ENCODE measurements around the gene ACOX3.
A peak's percentile ranks its signal among the peaks of the same experiment; 100 is the strongest.
"Not testable (repeated sequence)": the region's sequence is repeated elsewhere in the genome, so short reads cannot be mapped to it uniquely, and the experiment has no call there.

The ACOX3 gene

DNA sequence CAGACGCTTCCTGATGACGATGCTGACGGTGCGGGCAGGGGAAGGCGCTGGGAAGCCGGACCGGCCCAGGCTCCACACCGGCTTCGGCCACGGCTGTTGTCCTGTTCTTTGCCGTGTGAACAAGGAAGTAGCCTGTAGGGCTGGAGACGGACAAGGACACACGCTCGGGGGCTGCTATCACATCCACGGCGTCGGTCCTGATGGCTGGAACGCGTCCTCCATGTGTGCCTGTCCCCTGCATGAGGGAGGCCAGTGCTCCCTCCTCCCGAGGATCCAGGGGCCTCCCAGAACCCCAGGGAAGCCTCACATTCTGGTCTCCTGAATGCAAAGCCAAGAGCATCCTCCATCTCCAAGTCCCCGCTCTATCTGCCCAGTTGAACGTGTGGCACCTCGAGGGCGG is 53.8 kb downstream of the ACOX3 start:
- DNase-seq (ENCODE audit: low read depth): no peak

DNA sequence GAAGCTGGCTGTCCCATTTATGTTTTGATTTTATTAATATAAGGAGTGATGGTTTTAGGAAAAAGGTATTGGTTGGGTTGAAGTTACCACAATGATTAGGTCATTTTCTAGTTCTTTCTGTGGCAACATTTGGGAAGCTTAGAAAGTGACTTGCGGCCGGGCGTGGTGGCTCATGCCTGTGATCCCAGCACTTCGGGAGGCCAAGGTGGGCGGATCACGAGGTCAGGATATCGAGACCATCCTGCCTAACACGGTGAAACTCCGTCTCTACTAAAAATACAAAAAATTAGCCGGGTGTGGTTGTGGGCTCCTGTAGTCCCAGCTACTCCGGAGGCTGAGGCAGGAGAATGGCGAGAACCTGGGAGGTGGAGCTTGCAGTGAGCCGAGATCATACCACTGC is 54.4 kb downstream of the ACOX3 start:
- DNase-seq (ENCODE audit: low read depth): not testable (repeated sequence)

DNA sequence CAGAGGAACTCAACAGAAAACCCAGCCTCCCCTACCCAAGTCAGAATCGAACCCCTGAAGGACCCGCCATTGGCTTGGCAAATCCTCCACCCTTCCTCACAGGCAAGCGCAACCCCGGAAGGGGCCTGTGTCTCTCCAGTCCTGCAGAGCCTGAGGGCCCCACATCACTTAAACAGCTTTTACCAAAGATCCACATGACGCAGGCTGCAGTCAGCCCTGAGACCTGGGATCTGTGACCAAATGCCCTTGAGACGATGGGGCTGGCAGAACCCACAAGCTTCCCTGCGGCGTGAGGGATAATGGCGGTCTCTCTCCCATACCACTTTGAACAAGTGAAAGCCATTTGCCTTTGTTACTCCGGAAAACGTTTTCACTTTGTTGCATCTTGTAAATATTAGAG is 54.9 kb downstream of the ACOX3 start:
- DNase-seq (ENCODE audit: low read depth): no peak

DNA sequence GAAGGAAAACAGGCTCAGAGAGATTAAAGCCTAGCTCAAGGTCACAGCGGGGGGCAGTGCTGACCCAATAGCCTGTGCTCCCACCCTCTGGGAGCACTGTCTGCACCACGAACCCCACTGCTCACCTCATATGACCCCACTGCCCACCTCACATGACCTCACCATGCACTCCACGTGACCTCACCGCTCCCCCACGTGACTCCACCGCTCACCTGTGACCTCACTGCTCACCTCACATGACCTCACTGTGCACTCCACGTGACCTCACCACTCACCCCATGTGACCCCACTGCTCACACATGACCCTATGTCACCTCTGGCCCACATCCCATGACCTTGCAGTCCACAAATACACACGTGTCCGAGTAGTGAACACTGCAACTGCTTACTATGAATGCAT is 55.4 kb downstream of the ACOX3 start:
- DNase-seq (ENCODE audit: low read depth): no peak

DNA sequence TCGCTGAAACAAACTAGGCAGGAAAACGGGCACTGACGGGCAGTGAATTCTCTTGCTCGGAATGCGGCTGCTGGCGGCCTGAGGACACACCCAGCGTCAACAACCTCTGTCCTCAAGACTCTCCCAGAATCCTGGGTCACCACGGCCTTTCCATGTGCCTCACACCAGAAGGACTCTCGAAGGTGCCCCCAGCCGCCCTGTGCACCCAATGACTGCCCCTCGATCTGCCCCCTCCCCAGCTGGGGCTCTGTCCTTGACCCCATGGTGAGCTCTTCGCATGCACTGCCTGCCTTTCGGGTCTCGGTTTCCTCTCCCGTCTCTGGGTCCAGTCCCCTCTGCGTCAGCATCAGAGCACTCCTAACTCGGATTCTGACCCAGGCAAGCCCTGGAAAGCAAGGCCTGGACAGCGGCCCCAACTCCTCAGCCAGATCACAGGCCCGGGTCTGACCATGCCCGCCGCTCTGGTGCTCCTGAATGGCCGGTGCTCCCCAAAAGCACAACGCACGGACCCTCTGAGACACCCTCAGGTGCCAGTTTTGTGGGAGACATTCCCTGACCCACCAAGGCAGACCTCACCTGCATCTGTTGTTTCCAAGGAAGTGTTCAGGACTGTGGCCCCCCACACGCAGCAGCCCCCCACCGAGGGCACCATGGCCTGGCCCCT is 56.0 kb downstream of the ACOX3 start:
- DNase-seq (ENCODE audit: low read depth): no peak

DNA sequence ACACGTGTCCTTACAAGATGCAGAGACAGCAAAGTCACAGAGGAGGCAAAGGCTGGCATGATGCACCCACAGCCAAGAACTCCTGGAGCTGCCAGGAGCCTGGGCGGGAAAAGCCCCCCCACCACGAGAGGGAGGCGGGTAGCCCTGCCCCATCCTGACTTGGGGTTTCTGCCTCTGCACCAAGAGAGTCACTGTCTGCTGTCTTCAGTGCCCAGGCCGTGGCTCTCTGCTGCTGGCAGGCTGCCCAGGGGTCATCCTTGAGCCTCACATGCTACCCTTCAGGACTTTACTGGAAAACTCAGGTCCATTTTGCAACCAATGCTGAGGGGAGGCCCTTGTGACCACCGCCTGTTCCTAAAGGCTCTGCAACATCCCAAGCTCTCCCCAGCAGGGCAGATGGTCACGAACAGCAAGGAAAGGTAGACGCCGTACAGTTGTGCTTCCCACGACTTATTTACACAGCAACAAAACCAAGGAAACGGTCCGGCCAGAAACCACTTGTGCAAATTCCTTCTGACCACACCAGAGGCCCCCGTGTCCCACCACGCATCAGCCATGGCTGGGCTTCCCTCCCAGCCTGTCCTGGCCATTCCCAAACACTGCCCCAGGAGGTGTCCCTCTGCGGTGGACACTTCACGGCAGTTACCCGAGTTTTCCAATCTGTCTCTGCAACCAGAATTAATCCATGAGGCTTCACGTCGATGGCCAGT is 56.9 kb downstream of the ACOX3 start:
- peak; percentile 39 for DNase-seq (ENCODE audit: low read depth)

DNA sequence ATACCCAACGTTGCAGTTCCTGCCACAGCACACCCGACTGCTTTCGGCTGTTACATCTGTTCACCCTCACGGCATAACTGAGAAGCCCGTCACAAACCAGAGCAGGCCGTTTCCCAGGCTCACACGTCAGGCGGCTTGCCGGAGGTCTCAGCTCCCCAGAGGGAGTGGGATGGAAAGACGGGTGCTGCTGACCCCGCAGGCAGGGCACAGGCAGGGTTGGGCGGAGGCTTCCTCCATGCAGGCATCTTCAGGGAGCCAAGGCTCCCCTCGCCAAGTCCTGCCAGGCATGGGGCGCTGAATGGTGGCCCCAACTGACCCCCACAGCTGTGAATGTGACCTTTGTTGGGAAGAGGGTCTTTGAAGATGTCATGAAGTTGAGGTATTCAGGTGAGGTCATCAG is 57.5 kb downstream of the ACOX3 start:
- DNase-seq (ENCODE audit: low read depth): no peak

DNA sequence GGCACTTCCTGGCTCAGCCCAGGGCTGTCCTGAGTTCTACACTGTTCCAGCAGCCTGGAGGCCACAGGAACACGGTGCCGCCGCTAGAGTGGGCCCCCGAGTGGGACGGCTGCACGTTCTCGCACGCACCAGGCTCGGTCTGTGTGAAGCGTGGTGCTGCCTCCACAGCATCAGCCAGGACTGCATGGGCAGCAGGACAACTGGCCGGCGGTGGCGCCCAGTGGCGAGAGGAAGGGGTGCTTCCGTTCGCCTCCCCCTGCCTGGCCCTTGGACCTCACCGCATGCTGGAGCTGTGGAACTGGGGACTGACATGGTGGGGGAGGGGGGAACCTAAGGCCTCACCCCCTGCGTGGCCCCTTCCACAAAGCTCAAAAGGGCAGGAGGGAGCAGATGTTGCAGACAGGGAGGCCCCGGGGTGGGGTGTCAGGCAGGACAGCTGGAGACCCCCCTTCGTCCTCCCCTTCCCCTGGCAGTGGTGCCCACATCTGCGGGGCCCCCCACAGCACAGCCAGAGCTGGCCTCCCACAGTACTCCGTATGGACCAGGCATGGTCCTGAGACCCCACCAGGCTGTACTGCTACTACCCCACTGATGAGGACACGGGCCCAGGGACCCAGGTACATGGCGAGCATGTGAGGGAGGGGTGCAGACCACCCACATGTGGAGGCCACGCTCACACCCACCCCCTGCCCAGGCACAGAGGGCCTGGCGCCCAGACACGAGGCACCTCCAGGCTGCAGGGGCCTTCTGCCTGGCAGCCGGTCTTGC is 58.5 kb downstream of the ACOX3 start:
- no peak for DNase-seq (ENCODE audit: low read depth)

DNA sequence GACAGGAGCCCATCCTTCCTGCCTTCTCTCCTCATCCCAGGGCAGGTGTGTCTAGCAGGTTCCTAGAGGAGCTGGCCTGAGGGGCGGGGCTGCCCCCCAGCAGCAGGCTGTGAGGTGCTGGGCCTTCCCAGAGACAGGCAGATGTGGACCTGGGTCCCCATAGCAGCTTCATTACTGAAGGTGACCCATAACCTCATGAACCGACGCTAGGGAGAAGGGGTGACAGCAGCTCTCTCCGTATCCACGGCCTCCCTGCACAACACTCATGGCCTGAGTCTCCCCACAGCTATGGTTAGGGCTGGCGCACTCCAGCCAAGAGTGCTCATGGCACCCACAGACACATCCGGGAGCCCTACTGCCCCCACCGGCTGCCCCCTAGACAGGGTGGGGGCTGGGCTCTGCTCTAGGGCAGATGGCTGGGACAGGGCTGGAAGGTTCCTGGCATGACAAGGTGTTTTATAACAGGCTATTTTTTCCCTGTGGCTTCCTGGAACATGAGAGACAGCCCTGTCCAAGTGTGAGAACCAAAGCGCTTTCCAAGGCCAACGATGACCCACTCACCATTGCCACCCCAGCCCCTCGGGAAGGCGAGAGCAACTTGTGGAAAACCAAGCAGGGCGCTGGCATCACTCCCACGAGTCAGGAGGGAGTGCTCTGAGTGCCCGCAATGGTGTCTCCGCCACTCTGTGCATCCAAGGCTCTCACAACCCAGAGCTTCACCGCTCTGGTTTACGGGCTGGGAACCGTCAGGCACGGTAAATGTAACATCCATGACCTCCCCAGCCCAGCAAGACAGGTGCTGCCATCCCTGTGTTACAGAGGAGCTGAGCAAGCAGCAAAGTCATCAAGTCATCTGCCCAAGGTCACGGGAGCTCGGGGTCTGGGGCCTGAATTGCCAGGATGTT is 59.8 kb downstream of the ACOX3 start:
- DNase-seq (ENCODE audit: low read depth): no peak

DNA sequence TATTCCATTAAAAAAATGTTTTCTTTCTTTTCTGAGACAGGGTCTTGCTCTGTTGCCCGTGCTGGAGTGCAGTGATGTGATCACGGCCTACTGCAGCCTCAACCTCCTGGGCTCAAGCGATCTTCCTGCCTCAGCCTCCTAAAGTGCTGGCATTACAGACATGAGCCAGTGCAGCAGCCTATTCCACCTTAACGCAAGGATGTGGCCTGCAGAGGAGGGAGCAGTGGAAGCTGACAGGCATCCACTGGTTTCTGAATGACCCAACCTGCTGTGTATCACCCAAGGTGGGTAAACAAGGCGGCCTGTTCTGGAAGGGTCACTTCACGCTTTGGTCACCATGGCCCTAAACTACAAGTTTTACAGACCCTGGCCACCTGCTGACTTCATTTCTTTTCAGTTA is 60.8 kb downstream of the ACOX3 start:
- DNase-seq (ENCODE audit: low read depth): no peak

DNA sequence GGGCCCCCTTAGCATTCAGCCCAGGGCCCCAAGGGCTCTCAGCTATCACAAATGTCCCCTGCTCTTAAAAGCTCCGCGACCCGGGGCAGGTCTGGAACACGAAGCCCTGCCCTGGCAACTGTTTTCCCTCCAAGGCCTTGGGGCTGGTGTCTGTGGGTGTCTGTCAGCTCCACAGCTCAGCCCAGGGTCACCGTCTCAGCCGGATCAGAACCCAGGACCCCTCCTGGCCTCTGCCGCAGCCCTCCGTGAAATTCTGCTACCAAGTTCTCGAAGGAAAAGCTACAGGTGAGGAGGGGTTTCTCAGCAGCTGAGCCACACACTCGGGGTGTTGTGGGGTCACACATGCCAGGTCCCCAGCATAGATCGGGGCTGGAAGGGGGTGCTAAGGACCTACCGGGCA is 61.2 kb downstream of the ACOX3 start:
- DNase-seq (ENCODE audit: low read depth): no peak

DNA sequence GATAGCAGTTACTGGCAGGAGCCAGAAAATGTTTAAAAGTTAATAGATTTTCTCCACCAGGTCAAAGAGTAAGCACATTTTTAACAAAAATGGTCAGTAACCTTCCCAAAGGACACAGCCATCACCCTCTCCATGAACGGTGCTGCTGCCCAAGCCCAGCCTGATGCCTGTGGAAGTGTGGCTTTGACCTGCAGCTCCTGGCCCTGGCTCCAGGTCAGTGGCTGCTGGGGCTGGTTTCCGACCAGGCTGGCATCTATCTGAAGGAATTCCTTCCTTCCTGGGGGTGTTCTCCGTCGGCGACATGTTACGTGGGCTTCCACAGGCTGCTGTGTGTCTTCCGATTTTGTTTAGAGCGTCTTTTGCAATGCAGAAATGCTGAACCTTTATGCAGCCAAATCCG is 61.7 kb downstream of the ACOX3 start:
- no peak for DNase-seq (ENCODE audit: low read depth)

DNA sequence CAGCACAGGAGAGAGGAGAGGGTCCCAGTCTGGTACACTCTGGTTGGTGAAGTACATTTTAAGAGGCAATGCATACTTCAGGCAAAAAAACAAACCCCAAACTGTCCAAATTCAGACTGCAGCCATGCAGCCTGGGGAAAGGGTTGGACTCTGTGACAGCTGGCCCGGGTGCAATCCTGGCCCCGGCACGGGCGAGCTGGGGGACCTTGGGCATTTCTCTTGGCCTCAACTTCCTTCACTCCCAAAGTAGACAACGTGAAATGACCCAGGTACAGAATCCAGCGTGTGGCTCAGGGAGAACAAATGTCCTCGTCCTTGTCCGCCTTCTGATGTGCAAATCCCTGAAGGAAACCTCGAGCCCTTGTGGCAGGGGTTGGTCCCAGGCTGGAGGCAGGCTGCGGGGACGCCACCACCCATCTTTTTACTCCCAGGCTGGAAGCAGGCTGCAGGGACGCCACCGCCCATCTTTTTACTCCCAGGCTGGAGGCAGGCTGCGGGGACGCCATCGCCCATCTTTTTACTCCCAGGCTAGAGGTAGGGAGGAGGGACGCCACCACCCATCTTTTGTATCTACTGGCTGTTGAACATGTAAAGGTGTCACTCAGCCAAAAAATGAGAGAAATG is 62.3 kb downstream of the ACOX3 start:
- DNase-seq (ENCODE audit: low read depth): no peak

DNA sequence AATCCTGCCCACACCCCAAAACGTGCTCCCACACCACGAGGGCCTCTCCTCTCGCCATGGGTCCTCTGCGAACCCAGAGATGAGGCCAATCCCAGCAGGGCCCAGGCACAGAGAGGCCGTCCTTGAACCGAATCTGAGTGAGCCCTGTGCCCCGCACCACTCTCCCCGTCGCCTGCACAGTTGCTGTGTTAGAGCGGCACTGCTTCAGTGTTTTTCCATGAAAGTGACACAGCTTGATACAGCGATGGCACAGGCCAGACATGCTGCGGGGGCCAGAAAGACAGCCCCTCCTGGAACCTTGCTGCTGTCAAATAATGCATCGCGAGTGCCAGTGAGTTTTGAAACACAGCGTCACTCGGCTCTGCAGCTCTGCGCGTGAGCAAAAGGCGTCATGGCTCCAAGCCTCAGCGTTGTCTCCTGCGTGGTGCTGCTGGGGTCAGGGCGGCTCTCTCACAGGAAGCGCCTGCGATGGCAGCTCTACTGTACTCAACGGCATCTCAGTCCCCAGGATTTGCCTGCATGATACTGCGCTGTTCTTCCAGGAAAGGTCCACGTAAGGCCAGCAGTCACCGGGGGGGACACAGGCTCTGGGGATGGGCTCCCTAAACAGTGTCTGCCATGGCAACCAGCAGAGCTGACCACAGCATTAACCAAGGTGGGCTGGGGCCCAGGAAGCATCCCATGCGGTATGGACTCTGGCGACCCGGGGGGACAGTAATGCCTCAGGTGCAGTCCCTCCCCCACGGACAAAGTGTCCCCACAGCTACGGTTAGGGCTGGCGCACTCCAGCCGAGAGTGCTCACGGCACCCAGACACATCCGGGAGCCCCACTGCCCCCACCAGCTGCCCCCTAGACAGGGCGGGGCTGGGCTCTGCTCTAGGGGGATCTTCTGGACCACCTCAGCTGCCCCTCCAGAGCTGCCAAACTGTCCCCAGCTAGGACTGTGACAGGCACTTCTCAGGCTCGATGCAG is 63.1 kb downstream of the ACOX3 start:
- DNase-seq (ENCODE audit: low read depth): no peak

DNA sequence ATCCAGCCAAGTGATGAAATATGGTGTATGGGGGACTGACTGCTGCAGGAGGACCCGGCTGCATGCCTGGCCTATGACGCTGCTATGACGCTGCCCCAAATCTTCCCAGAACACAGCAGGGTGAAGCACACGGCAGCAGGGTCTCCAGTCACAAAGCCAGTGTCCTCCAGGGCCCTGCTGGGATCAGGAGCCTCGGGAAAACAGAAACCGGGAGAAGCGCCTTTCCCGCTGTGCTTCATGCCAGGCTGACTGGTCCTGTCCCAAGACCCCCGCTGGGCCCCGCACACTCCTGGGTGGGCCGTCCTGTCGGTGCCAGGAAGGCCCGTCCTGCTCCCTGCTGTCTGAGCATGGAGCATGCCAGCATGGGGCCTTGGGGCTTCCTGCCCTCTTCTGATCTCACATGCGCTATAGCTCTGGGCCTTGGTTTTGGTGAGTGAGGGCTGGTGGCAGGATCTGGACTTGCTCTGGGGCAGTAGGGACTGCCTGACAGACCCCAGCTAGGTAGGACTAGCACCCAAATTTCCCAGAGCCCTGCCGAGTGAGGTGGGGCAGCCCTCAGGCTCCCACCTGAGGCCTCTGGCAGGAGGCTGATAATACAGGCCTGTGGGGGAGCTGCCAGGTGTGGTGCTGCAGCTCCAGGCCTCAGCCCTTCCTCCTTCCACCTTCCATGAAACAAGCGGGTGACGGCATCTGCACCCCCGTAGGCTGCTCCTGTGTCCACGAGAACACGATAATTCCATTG is 64.0 kb downstream of the ACOX3 start:
- DNase-seq (ENCODE audit: low read depth): peak; percentile 6

DNA sequence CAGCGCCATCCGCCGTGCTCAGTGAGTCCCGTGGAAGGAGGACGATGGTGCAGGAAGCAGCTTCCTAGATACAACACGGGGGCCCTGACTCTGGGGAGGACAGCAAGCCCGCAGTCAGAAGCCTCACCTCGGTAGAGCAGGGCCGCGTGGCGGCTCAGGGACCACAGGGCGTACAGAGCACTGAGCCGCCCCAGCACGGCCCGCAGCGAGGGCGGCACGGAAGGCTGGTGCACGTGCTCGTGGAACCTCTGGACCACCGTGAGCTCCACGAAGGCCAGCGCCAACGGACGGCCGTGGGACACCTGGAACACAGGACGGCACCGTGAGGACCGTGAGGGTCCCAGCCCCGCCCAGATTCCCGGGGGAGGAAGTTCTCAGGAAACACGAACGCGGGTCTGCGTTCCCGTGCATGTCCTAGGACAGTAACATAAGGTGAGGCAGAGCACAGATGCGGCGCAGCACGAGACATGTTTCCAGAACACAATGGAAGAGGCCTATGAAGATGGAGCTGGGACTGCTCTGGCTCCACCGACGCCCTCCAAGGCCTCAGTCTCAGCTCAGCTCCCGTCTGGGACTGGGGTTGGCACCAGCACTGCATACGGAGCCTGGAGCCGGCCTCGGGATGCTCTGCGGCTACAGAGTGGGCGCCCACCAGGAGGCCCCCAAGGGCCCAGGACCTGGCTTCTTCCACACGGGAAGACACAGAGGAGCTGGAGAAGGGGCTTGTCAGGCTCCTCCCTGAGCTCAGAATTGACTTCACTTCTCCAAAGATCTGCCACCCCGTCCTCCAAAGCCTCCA is 65.5 kb downstream of the ACOX3 start:
- no peak for DNase-seq (ENCODE audit: low read depth)

DNA sequence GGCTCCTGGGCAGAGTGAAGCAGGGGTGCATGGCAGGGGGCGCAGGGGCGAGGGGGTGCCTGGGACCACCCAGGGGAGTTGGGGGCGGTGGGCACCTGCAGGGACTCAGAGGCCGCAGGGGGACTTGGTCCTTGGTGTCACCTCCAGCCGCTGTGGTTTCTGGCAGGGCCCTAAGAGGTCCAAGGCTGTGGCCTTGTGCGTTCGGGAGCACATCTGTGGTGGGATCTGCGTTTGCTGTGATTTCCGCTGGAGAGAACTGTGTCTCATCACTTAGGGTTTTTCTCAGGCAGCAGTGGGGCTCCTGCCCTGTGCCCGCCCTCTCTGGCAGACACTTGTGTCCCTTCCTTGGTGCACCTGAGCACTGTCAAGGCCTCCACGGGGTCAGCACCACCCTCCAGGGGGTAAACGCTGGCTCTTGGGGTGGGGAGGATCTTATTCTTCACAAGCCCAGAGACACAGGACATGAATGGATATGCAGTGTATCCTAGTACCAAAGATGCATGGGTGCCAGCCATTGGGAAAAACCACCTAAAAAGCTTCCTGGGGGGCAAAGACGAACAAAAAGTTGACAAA is 66.5 kb downstream of the ACOX3 start:
- no peak for DNase-seq (ENCODE audit: low read depth)

DNA sequence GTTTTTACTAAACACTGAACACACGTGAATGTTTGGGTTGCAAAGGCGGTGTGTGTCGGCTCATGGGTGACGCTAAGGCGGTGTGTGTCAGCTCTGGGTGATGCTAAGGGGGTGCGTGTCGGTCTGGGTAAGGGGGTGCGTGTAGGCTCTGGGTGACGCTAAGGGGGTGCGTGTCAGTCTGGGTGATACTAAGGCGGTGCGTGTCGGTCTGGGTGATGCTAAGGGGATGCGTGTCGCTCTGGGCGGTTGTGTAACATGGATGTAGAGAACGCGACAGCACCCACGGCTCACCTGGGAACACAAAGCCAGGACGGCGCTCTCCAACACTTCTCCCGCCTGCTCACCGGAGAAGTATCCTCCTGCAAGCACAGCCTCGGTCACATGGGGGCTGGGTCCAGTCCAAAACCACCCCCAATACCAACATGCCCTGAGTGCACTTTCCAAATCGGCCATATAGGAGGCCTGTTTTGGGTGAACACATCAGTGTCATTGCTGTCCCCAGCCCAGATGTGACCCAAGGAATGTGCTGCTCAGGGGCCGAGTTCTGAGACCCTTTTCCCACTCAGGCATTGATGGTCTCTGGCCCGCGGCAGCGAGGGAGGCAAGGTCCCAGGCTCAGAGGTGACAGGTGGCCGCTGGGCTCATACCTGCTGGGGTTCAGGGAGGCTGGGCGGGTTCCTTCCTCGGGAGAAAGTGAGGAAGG is 67.1 kb downstream of the ACOX3 start:
- no peak for DNase-seq (ENCODE audit: low read depth)
